ENCODE data around the gene RAD51B. TPM values are rescaled to one million over a fixed set of nuclear protein-coding genes. Genes with fewer than 3 reads are reported as not detected.

RAD51B gene
- total RNA-seq, 1 experiment from 2014 or later = 10.8 TPM

DNA sequence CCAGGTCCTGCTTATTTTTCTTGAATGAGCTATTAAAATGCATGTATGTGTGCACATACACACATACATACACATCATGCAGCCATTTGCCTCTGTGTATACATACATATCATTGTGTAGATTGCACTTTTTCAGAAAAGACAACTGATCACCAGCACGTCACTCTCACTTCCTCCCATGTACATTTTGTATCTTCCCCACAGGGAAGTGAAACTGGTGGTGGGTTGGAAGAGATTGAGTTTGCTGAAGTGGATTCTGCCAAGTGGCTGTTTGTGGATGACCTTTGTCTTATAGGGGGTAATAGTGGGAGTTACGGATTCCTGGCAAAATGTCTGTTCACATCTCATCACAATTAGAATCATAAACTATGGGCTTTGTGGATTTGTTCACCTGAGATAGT, 448.6 kb downstream of the RAD51B start:
- H3K4me3 ChIP-seq (ENCODE audit: low read length) = no peak overlapping the region

GRCh38 chr14:68268719-68269118, 449.1 kb downstream of the RAD51B start:
- no peaks in the 10 kb centered on the region for H3K9me3 ChIP-seq (ENCODE audit: low read length)
- H3K79me2 ChIP-seq (ENCODE audit: low read length) = no peaks in the 10 kb centered on the region
- TF ChIP-seq, protein P1, sequence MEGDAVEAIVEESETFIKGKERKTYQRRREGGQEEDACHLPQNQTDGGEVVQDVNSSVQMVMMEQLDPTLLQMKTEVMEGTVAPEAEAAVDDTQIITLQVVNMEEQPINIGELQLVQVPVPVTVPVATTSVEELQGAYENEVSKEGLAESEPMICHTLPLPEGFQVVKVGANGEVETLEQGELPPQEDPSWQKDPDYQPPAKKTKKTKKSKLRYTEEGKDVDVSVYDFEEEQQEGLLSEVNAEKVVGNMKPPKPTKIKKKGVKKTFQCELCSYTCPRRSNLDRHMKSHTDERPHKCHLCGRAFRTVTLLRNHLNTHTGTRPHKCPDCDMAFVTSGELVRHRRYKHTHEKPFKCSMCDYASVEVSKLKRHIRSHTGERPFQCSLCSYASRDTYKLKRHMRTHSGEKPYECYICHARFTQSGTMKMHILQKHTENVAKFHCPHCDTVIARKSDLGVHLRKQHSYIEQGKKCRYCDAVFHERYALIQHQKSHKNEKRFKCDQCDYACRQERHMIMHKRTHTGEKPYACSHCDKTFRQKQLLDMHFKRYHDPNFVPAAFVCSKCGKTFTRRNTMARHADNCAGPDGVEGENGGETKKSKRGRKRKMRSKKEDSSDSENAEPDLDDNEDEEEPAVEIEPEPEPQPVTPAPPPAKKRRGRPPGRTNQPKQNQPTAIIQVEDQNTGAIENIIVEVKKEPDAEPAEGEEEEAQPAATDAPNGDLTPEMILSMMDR (conservative IDR thresholded peaks at IDR 0.05; ENCODE audit: low read depth, low read length) = no peak
- TF ChIP-seq EZH2phosphoT487 (IDR thresholded peaks at IDR 0.05; ENCODE audit: borderline replicate concordance, low read length) (no peak), EZH2 (IDR thresholded peaks at IDR 0.05; ENCODE audit: low read length, unreplicated experiment) (no peak)
- no peak overlapping the region for H2AFZ ChIP-seq (ENCODE audit: low read length)
- no TSS peak for BruUV-seq (replicated peaks)
- POLR2A ChIA-PET (ENCODE audit: unreplicated experiment) = interaction anchor here (0.6 kb wide), 1 partner anchor 452 kb away, joined by 3 read pairs; no protein-coding TSS in a partner anchor
- H3K4me2 ChIP-seq (ENCODE audit: low read length) = no peak overlapping the region
- no peaks in the 10 kb centered on the region for H3F3A ChIP-seq (ENCODE audit: low read length, unreplicated experiment)
- no peaks in the 10 kb centered on the region for H3K9me2 ChIP-seq (replicated peaks; ENCODE audit: low read length)
- DNase-seq = no peak
- intact Hi-C loops (cut with micrococcal nuclease) = no loop called here
- no peaks in the 10 kb centered on the region for H4K20me1 ChIP-seq (ENCODE audit: low read length)
- H3K36me3 ChIP-seq (ENCODE audit: low read depth, low read length) = no peaks in the 10 kb centered on the region
- H3K9ac ChIP-seq (ENCODE audit: low read length) = no peak overlapping the region
- no peak for ATAC-seq
- H3K27ac ChIP-seq (ENCODE audit: low read length) = no peak overlapping the region
- H3K27me3 ChIP-seq (ENCODE audit: low read length) = no peaks in the 10 kb centered on the region
- H3K4me3 ChIP-seq (ENCODE audit: low read length) = no peak overlapping the region
- CTCF ChIA-PET = no interaction called here
- H3K4me1 ChIP-seq (ENCODE audit: insufficient read depth, low read length) = no peaks in the 10 kb centered on the region

More for the DNA sequence above, 448.6 kb downstream of the RAD51B start:
- ChIA-PET POLR2A (ENCODE audit: unreplicated experiment) (interaction anchor here (0.5 kb wide), 1 partner anchor 33 kb away, joined by 13 read pairs; no protein-coding TSS in a partner anchor), CTCF (no interaction called here)
- no peak overlapping the region for H3K9ac ChIP-seq (ENCODE audit: low read length)
- H3K4me2 ChIP-seq (ENCODE audit: low read length) = no peak overlapping the region
- no peaks in the 10 kb centered on the region for H3K9me2 ChIP-seq (replicated peaks; ENCODE audit: low read length)
- no peaks in the 10 kb centered on the region for H3K4me1 ChIP-seq (ENCODE audit: insufficient read depth, low read length)
- no peaks in the 10 kb centered on the region for H3K79me2 ChIP-seq (ENCODE audit: low read length)
- DNase-seq (no peak), ATAC-seq (no peak)
- H4K20me1 ChIP-seq (ENCODE audit: low read length) = no peaks in the 10 kb centered on the region
- no TSS peak for BruUV-seq (replicated peaks)
- intact Hi-C loops (cut with micrococcal nuclease) = no loop called here
- no peaks in the 10 kb centered on the region for H3K27me3 ChIP-seq (ENCODE audit: low read length)
- H3K9me3 ChIP-seq (ENCODE audit: low read length) = no peaks in the 10 kb centered on the region
- no peaks in the 10 kb centered on the region for H3F3A ChIP-seq (ENCODE audit: low read length, unreplicated experiment)
- no peak overlapping the region for H3K27ac ChIP-seq (ENCODE audit: low read length)
- no peak overlapping the region for H2AFZ ChIP-seq (ENCODE audit: low read length)
- H3K36me3 ChIP-seq (ENCODE audit: low read depth, low read length) = no peaks in the 10 kb centered on the region
- TF ChIP-seq EZH2phosphoT487 (IDR thresholded peaks at IDR 0.05; ENCODE audit: borderline replicate concordance, low read length) (no peak), EZH2 (IDR thresholded peaks at IDR 0.05; ENCODE audit: low read length, unreplicated experiment) (no peak)
- TF ChIP-seq, protein P1 (conservative IDR thresholded peaks at IDR 0.05; ENCODE audit: low read depth, low read length) = no peak

GRCh38 chr14:68269136-68269927, 449.8 kb downstream of the RAD51B start:
- ATAC-seq = no peak
- TF ChIP-seq, protein P1 (conservative IDR thresholded peaks at IDR 0.05; ENCODE audit: low read depth, low read length) = no peak
- TF ChIP-seq EZH2 (IDR thresholded peaks at IDR 0.05; ENCODE audit: low read length, unreplicated experiment) = no peak
- TF ChIP-seq EZH2phosphoT487 (IDR thresholded peaks at IDR 0.05; ENCODE audit: borderline replicate concordance, low read length) = no peak
- Histone ChIP-seq H3K27me3 (ENCODE audit: low read length) (no peaks in the 10 kb centered on the region), H3K9me2 (replicated peaks; ENCODE audit: low read length) (no peaks in the 10 kb centered on the region), H3K4me1 (ENCODE audit: insufficient read depth, low read length) (peaks cover 5% of the 10 kb centered on the region), H3K36me3 (ENCODE audit: low read depth, low read length) (no peaks in the 10 kb centered on the region), H3K27ac (ENCODE audit: low read length) (no peak overlapping the region), H3K79me2 (ENCODE audit: low read length) (no peaks in the 10 kb centered on the region), H3F3A (ENCODE audit: low read length, unreplicated experiment) (no peaks in the 10 kb centered on the region), H2AFZ (ENCODE audit: low read length) (no peak overlapping the region), H3K9me3 (ENCODE audit: low read length) (no peaks in the 10 kb centered on the region), H3K9ac (ENCODE audit: low read length) (no peak overlapping the region), H3K4me2 (ENCODE audit: low read length) (no peak overlapping the region), H4K20me1 (ENCODE audit: low read length) (no peaks in the 10 kb centered on the region), H3K4me3 (ENCODE audit: low read length) (no peak overlapping the region)
- BruUV-seq (replicated peaks) = no TSS peak
- ChIA-PET POLR2A (ENCODE audit: unreplicated experiment) (interaction anchor here (0.6 kb wide), 1 partner anchor 451 kb away, joined by 3 read pairs; no protein-coding TSS in a partner anchor), CTCF (no interaction called here)
- intact Hi-C loops (cut with micrococcal nuclease) = no loop called here
- DNase-seq = no peak

Data from PC-3 (cell line).